Hepatocyte (in vitro differentiated cells): ENCODE results near the gene TXNDC11.

ENCODE experiments used
- EZH2 ChIP-seq: fragments of 200-600 bp; sonication (generic); IDR thresholded peaks from 2 replicates; pipeline ENCODE4 v1.6.1; 2016; ENCODE audit warnings: antibody characterized with exemption, mild to moderate bottlenecking, borderline replicate concordance
- EZH2phosphoT487 ChIP-seq: fragments of 200-600 bp; sonication (generic); IDR thresholded peaks from one replicate; pipeline ENCODE4 v1.6.1; 2018; ENCODE audit warnings: antibody characterized with exemption, mild to moderate bottlenecking, low read depth, moderate library complexity; ENCODE audit not compliant: unreplicated experiment, severe bottlenecking
- TF ChIP-seq, protein P1 (sequence below): fragments of 200-600 bp; sonication (generic); IDR thresholded peaks from 2 replicates; pipeline ENCODE4 v1.5.1; 2016; ENCODE audit warnings: antibody characterized with exemption, mild to moderate bottlenecking; ENCODE audit not compliant: poor library complexity

DNA sequence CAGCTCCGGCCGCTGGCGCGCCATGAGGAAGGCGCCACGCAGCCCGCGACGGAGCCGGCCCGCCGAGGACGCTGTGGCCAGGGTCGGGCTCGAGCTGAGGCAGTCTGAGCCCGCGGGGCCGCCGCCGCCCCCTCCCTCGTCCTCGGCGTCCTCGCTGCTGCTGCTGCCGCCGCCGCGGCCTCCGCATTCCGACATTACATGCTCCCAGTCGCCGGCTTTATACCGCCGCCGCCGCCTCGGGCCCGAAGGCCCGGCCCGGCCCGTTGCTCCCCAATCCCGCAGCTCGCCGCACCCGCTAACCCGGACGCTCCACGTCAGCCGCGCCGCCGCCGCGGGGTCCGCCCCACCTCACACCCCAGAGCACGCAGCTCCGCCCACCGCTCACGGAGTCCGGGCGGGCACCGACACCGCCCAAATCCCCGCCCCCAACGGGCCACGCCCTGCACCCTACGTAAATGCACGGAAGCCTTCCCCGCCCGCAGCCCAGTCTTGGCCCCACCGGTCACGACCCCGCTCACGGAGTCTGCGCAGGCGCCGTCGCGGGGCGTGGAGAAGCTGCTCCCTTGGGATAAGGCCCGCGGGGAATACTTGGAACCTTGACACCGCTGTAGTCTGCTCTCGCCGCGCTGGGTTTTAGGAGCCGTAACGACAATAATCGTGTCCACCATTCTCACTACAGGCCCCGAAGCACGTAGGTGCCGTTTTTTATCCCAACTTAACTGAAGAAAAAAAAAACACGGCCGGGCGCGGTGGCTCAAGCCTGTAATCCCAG lies at the start of gene TXNDC11:
- TF ChIP-seq, protein P1, sequence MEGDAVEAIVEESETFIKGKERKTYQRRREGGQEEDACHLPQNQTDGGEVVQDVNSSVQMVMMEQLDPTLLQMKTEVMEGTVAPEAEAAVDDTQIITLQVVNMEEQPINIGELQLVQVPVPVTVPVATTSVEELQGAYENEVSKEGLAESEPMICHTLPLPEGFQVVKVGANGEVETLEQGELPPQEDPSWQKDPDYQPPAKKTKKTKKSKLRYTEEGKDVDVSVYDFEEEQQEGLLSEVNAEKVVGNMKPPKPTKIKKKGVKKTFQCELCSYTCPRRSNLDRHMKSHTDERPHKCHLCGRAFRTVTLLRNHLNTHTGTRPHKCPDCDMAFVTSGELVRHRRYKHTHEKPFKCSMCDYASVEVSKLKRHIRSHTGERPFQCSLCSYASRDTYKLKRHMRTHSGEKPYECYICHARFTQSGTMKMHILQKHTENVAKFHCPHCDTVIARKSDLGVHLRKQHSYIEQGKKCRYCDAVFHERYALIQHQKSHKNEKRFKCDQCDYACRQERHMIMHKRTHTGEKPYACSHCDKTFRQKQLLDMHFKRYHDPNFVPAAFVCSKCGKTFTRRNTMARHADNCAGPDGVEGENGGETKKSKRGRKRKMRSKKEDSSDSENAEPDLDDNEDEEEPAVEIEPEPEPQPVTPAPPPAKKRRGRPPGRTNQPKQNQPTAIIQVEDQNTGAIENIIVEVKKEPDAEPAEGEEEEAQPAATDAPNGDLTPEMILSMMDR = no peak
- TF ChIP-seq EZH2phosphoT487 (no peak), EZH2 (no peak)
